Stimulated activated CD4-positive, alpha-beta T cell treated with anti-CD3 and anti-CD28 coated beads, TNF-alpha, amount 100 ng/mL, for 48 hours (primary cell): ENCODE measurements around the gene RAD51B.

ENCODE experiments used
- DNase-seq, 3 donors: peaks; one replicate each; pipeline ENCODE4 v3.0.0-alpha.2; 2020; ENCODE audit warnings: low read depth in 3 of 3

Gene RAD51B

GRCh38 chr14:68143341-68143841 is 323.8 kb downstream of the RAD51B start:
- DNase-seq, result no peak

- no peak for DNase-seq
Observed at GRCh38 chr14:68144051-68144681, 324.6 kb downstream of the RAD51B start.

- no peak for DNase-seq
Observed at GRCh38 chr14:68145036-68145435, 325.5 kb downstream of the RAD51B start.

GRCh38 chr14:68145539-68145938 is 326.0 kb downstream of the RAD51B start:
- no peak for DNase-seq

GRCh38 chr14:68146818-68147217 is 327.2 kb downstream of the RAD51B start:
- DNase-seq, result no peak

GRCh38 chr14:68147303-68147702 is 327.7 kb downstream of the RAD51B start:
- no peak for DNase-seq

GRCh38 chr14:68148276-68148675 is 328.7 kb downstream of the RAD51B start:
- DNase-seq, result no peak

GRCh38 chr14:68148763-68149162 is 329.2 kb downstream of the RAD51B start:
- DNase-seq, result no peak

GRCh38 chr14:68153275-68153674 is 333.7 kb downstream of the RAD51B start:
- DNase-seq, result no peak

GRCh38 chr14:68154275-68154674 is 334.7 kb downstream of the RAD51B start:
- DNase-seq, result no peak

GRCh38 chr14:68157971-68158371 is 338.4 kb downstream of the RAD51B start:
- DNase-seq, result no peak

GRCh38 chr14:68158640-68159039 is 339.1 kb downstream of the RAD51B start:
- DNase-seq, result no peak

- no peak for DNase-seq
Observed at GRCh38 chr14:68159701-68160633, 340.4 kb downstream of the RAD51B start.

- no peak for DNase-seq
Observed at GRCh38 chr14:68160779-68161546, 341.4 kb downstream of the RAD51B start.

GRCh38 chr14:68162887-68163286 is 343.3 kb downstream of the RAD51B start:
- no peak for DNase-seq

- DNase-seq, result no peak
Observed at GRCh38 chr14:68164711-68165113, 345.1 kb downstream of the RAD51B start.

- no peak for DNase-seq
Observed at GRCh38 chr14:68165274-68165843, 345.8 kb downstream of the RAD51B start.

GRCh38 chr14:68166731-68167382 is 347.3 kb downstream of the RAD51B start:
- DNase-seq, result no peak

GRCh38 chr14:68167383-68168087 is 348.0 kb downstream of the RAD51B start:
- DNase-seq, result no peak

GRCh38 chr14:68168460-68169109 is 349.0 kb downstream of the RAD51B start:
- DNase-seq, result no peak
